GM12801 (cell line): ENCODE data around the gene PITX3.

Source experiments
- CTCF ChIP-seq: IDR thresholded peaks from one replicate; pipeline ENCODE4 v1.5.1; 2011; ENCODE audit warnings: control low read depth; ENCODE audit not compliant: insufficient read length; ENCODE audit errors: extremely low read depth

PITX3 gene

DNA sequence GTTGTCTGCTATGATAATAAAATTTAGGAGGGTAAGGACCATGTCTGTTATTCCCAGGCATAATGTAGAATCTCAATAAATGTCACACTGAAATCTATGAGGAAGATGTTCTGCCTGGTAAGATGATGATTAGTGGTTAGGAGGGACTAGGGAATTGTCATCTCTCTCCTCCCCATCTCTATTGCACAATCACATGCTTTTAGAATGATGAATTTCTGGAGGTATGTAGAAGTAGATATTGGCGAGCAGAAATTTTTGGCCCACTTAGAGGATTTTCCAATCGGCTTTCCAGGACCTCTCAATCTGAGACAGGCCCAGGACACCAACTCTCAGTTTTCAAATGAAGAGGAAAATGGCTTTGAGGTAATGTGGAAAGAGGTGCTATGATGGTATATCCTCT is 2.0 kb upstream of the PITX3 start:
- TF ChIP-seq CTCF = no peak

DNA sequence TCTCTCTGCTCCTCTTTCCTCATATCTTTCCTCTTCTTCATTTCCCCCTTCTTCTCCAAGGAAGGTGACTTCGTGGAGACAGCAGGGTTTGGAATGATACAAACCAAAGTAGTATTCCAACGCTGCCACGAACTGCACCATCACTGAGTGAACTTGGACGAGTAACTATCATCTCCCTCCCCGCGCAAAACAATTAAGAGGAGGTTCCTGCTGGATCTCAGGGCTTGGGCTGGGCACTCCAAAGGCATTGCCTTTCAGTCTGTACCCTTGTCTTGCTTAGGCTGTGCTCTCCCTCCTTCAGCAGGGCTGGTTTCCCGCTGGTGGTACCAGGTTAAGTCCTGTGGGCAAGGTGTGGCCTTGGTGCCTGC is 790 bp upstream of the PITX3 start:
- TF ChIP-seq CTCF = no peak

GRCh38 chr10:102241032-102241443 is 274 bp downstream of the PITX3 start:
- no peak for TF ChIP-seq CTCF

DNA sequence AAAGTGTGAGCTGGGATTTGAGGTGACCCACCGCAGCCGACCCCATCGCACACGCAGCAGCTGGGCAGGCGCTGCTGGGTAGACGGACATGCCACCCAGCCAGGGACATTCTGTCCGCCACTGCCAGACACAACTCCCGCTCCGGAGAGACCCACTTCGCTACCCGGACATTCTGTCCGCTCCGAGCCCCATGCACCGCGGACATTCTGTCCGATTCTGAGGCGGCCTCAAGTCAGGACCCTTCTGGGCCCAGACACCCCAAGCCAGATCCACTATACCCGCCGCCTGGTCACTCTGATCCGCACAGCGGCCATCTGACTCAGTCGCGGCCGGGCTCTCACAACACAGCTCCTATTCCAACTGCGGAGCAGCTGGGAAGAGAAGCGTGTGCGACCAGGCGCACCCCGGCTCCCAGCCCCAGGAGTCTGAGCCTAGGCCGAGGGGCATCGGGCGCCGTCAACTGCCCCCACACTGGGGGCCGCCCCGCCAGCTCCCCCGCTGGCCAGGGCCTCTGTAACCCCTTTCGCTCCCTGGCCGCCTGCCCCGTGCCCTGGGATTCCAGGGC is 763 bp downstream of the PITX3 start:
- TF ChIP-seq CTCF = no peak

DNA sequence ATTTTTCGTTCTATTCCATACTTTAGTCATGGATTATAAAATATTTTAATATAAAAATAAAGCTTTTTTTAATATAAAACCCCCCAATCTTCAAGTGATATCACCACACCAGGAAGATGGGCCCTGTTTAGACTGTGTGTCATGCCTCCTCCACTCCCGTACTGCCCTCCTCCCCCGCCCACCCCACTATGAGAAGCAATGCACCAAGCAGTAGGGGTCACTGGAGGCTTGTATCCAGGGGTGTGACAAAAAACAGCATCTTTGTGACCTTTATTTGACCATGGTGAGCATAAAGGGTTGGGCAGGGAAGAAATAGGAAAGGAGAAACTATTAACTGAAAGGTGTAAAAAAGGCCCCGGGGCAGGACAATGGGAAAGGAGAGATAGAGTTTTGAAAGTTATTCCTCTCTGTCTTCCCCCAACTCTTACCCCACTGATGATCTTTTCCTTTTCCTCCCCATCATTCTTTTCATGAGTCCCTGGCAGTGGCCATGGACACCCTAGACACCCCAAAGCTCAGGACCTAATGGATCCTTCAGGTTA is 3.5 kb downstream of the PITX3 start:
- no peak for TF ChIP-seq CTCF

DNA sequence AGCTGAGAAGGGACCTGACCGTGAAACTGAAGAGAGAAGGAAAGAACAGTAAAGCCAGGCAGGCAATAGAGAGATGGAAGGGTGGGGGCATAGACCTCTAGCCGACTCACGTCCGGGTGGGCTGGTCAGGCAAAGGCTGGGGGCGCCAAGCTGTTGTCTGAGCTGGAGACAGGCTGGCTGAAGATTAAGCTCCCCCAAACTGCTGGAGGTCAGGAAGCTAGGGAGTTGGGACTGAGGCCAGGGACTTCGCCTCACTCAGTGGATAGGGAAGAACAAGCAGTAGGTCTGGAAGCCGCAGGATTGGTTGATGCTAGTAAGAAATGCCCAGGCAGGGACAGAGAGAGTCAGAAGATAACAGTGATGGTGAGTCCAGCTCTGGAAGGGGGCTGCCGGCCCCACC is 5.3 kb downstream of the PITX3 start:
- TF ChIP-seq CTCF = no peak

GRCh38 chr10:102235598-102235920 is 5.8 kb downstream of the PITX3 start:
- TF ChIP-seq CTCF = no peak

DNA sequence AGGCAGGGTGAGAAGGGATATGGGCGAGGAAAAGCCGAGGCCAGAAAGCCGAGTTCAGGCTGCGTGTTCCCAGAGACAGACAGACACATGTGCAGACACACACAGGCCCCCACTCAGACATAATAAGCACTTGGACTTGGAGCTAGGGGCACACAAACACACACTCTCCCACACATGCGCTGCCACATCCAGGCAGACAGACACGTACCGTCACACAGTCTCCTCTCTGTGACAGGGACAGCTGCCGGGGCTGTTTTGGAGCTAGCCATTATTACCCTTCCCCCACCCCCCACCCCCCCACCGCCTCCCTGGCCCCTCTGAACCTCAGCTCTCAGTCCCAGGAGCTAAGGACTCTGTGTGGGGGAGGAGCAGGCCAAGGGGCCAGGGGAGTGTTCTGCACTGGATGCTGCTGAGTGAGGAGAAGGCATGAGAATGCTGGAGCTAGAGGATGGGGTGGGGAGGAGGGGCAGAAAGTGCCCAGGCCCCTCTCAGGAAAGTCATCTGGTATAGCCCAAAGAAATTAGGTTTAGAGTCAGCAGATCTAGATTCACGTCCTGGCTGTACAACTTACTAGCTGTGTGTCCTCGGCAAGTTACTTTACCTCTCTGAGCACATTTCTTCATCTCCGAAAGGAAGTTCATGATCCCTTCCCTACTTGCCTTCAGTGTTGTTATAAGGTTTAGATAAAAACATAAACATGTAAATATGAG is 6.3 kb downstream of the PITX3 start:
- TF ChIP-seq CTCF = no peak
